ENCODE results near the gene SPEM3.
"Not testable (repeated sequence)": the region's sequence is repeated elsewhere in the genome, so short reads cannot be mapped to it uniquely, and the experiment has no call there.

Gene SPEM3

GRCh38 chr17:7441266-7441665 lies 12.6 kb downstream of the SPEM3 start:
- DNase-seq (ENCODE audit: low spot score) (no peak), FAIRE-seq (no peak)

GRCh38 chr17:7442142-7442541 lies 13.5 kb downstream of the SPEM3 start:
- DNase-seq (ENCODE audit: low spot score) = no peak
- FAIRE-seq = no peak

GRCh38 chr17:7443499-7444485 lies 15.1 kb downstream of the SPEM3 start:
- FAIRE-seq (no peak), DNase-seq (ENCODE audit: low spot score) (no peak)

- peak; percentile 47 for DNase-seq (ENCODE audit: low spot score)
- no peak for FAIRE-seq
Measured at GRCh38 chr17:7444682-7445618, 16.3 kb downstream of the SPEM3 start, which contains the start of gene CHRNB1. CHRNB1 (plus strand) TSS chr17:7445061; CDS start chr17:7445128, 67 bp downstream.

- DNase-seq (ENCODE audit: low spot score) = no peak
- FAIRE-seq = peak; percentile 13
Measured at GRCh38 chr17:7445619-7445968, 16.9 kb downstream of the SPEM3 start.

- no peak for FAIRE-seq
- DNase-seq (ENCODE audit: low spot score) = no peak
Measured at GRCh38 chr17:7448461-7448860, 19.8 kb downstream of the SPEM3 start.

- no peak for DNase-seq (ENCODE audit: low spot score)
- FAIRE-seq = no peak
Measured at GRCh38 chr17:7459961-7460545, 31.4 kb downstream of the SPEM3 start.

- no peak for FAIRE-seq
- no peak for DNase-seq (ENCODE audit: low spot score)
Measured at GRCh38 chr17:7460850-7461660, 32.4 kb downstream of the SPEM3 start.

- FAIRE-seq = no peak
- no peak for DNase-seq (ENCODE audit: low spot score)
Measured at GRCh38 chr17:7462474-7463371, 34.1 kb downstream of the SPEM3 start.

GRCh38 chr17:7463372-7463846 lies 34.8 kb downstream of the SPEM3 start:
- DNase-seq (ENCODE audit: low spot score) = no peak

GRCh38 chr17:7464081-7464480 lies 35.4 kb downstream of the SPEM3 start:
- no peak for FAIRE-seq
- no peak for DNase-seq (ENCODE audit: low spot score)

More at GRCh38 chr17:7463372-7463846, 34.8 kb downstream of the SPEM3 start:
- no peak for FAIRE-seq

- FAIRE-seq = no peak
Measured at GRCh38 chr17:7465597-7466275, 37.1 kb downstream of the SPEM3 start.

GRCh38 chr17:7466318-7466638 lies 37.6 kb downstream of the SPEM3 start:
- FAIRE-seq (no peak), DNase-seq (ENCODE audit: low spot score) (no peak)

More at GRCh38 chr17:7465597-7466275, 37.1 kb downstream of the SPEM3 start:
- DNase-seq (ENCODE audit: low spot score) = no peak

GRCh38 chr17:7466639-7467341 lies 38.1 kb downstream of the SPEM3 start:
- FAIRE-seq = no peak
- no peak for DNase-seq (ENCODE audit: low spot score)

GRCh38 chr17:7467498-7467897 lies 38.8 kb downstream of the SPEM3 start:
- no peak for FAIRE-seq
- DNase-seq (ENCODE audit: low spot score) = no peak

- DNase-seq (ENCODE audit: low spot score) (no peak), FAIRE-seq (no peak)
Measured at GRCh38 chr17:7468290-7468689, 39.6 kb downstream of the SPEM3 start.

- DNase-seq (ENCODE audit: low spot score) = no peak
- no peak for FAIRE-seq
Measured at GRCh38 chr17:7468804-7469389, 40.2 kb downstream of the SPEM3 start.

GRCh38 chr17:7469843-7470242 lies 41.2 kb downstream of the SPEM3 start:
- not testable (repeated sequence) for DNase-seq (ENCODE audit: low spot score); FAIRE-seq
